ENCODE results near the gene MAGEF1. TPM values are rescaled to one million over a fixed set of nuclear protein-coding genes. Genes with fewer than 3 reads are reported as not detected.

The MAGEF1 gene, protein sequence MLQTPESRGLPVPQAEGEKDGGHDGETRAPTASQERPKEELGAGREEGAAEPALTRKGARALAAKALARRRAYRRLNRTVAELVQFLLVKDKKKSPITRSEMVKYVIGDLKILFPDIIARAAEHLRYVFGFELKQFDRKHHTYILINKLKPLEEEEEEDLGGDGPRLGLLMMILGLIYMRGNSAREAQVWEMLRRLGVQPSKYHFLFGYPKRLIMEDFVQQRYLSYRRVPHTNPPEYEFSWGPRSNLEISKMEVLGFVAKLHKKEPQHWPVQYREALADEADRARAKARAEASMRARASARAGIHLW
- 51.8 and 55.4 TPM in 2 replicates for total RNA-seq (2014; rRNA removed; shearing (Covaris generic))

GRCh38 chr3:184711493-184712247, at the start of gene MAGEF1:
MAGEF1 (minus strand) TSS chr3:184712064; CDS start chr3:184711821, 243 bp downstream.
- peak; percentile 79 for DNase-seq (ENCODE audit: low spot score)

DNA sequence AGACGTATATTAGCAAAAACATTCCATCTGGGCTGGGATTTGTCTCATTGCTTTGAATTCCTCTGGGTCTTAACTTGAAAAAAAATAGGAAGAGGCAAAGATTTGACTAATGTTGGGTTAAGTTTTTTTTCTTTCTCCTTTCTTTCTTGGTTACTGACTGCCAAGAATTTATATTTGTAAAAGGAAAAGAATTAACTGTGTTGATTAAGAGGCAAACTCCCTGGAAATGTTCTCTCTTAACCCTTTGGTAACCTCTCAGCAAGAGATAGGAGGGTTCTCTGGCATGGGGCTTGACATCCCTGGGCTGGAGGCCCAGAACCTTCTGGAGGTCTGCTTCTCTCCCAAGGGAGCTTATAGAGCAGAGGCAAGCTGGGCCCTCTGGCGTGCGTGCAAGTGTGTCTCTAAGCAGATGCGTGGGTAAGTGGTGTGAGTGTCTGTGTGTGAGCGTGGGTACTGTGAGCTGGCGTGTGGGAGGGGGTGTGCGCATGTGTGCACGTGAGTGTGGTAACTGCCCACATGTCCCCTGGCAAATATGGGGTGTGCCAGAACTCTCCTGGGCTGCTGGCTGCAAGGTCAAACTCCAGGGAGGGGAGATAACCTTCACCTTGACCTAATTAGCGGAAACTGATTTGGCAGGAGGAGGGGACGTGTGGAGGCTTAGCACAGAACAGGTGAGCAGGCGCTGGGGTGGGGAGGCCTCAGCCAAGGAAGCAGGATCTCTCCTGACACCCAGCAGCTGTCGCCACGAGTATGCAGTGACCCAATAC, 49.4 kb upstream of the MAGEF1 start:
- DNase-seq (ENCODE audit: low spot score) = no peak

DNA sequence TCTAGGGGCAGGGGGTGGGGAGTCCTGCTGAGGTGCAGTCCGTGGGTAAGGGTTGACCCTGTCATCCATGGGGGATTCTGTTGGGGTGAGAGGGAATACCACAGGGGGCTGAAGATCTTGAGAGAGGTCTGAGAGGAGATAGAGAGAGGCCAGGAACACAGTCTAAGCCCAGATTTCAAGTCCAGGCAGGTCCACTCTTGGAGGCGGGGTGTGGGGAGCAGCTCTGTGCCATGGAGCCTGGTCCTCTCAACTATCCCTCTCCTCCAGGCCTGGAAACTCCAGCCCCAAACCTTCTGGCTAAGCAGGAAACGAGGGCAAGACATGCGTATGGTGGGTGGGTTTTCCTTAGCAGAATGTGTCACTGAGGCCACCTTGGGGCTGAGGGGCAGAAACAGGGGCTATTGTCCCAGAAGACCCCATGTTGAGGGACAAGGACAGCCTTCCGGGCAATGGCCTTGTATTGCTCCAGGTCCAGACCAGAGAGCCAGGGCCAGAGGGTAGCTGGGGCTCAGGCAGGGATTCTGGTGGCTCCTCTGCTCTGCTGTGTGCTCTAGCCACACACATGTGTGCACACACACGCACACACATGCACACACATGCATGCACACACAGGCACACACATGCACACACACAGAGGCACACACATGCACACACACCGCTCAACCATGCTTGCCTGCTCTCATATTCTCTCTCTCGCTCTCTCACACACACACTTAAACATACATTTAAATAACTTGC, 48.6 kb upstream of the MAGEF1 start:
- DNase-seq (ENCODE audit: low spot score) = no peak

GRCh38 chr3:184759666-184760200, 47.9 kb upstream of the MAGEF1 start:
- no peak for DNase-seq (ENCODE audit: low spot score)

GRCh38 chr3:184758056-184758455, 46.2 kb upstream of the MAGEF1 start:
- no peak for DNase-seq (ENCODE audit: low spot score)

GRCh38 chr3:184757022-184757651, 45.3 kb upstream of the MAGEF1 start:
- no peak for DNase-seq (ENCODE audit: low spot score)

DNA sequence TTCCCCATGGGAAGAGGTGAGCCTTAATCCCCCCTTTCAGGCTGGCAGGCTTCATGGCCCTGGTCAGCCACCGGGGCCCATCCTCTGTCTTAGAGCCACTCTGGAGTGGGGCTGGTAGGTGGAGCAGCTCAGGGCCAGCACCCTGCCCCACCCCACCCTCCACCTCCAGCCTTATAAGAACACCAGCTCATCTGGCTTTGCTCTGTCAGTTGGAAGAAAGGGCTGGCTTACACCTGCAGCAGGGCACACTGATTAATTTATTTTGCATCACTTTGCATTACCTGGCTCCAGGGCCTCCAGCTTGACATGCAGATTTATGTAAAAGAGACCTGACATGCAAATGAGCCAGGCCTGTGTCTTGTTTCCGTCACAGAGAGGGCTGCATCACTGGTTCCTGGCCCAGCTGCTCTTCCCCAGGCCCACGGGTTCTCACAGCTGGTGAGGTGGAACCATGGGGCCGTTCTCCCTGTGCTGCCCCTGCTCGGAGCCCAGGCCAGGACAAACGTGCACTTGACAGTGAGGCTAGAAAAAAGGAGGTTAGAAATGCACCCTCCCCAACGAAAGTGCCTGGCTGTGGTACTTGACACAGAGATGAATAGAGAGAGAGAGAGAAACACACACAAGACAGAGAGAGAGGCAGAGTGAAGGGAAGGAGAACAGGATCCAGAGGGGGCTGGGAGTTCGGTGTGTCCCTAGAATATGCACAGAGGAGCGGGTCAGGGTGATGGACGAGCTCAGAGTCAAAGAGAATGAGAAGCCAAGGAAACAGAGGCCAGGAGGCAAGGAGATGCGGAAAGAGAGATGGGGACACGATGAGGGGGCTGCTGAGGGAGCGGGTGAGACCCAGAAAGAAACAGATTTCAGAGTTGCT, 44.5 kb upstream of the MAGEF1 start:
- no peak for DNase-seq (ENCODE audit: low spot score)

DNA sequence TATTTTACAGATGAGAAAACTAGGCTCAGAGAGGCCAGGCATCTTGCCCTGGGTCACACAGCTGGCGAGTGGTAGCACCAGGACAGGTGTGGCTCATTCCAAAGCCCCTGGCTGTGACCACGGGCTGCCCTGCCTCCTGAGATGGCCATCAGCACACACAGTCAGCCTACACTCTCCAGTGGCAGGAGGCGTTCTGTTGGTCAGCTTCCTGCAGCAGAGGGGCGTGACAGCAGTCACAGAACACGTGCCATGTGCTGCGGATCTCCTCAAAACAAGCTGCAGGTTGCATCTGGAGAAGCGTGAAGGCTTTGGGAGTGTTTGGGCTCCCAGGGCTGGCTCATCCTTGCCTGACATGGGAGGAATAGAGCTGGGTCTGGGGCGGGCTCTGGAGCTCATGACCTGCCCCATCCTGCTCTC, 43.5 kb upstream of the MAGEF1 start:
- DNase-seq (ENCODE audit: low spot score) = no peak

- no peak for DNase-seq (ENCODE audit: low spot score)
These were observed 40.5 kb upstream of the MAGEF1 start for GRCh38 chr3:184752361-184752760.

DNA sequence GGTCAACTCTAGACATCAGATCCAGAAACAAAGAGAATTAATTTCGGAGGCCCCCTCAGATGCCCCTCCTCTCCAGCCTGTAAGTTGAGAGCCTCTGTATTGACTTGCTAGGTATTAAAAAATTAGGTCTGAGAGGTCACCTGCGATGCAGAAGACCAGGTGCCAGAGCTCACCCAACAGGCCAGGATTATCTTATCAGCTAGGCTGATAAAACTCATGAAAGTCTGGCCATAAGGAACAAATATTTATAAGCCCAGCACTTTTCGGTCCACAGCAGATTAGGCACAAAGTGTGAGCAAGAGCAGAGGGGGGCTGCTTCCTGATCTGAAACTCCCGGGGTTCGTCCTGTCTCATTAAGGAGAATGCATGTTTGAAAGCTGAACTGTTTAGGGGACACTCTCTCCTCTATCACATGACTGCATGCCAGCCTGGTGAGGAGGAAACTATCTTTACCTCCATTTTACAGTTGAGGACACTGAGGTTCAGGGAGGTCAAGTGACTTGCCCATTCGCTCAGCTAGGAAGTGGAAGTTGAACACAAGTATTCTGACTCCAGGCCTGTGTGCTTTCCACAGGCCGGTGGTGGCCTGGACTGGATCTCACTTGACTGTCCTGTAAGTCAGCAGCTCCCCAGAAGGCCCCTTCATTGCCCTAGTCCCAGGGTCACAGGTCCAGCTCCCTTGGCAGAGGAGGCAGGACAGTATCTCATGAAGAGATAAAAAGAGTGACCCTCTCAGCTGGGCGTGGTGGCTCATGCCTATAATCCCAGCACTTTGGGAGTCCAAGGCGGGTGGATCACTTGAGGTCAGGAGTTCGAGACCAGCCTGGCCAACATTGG, 39.6 kb upstream of the MAGEF1 start:
- DNase-seq (ENCODE audit: low spot score) = no peak

- no peak for DNase-seq (ENCODE audit: low spot score)
These were observed 38.7 kb upstream of the MAGEF1 start for GRCh38 chr3:184750349-184751083.

- DNase-seq (ENCODE audit: low spot score) = no peak
These were observed 37.4 kb upstream of the MAGEF1 start for GRCh38 chr3:184749168-184749744.

DNA sequence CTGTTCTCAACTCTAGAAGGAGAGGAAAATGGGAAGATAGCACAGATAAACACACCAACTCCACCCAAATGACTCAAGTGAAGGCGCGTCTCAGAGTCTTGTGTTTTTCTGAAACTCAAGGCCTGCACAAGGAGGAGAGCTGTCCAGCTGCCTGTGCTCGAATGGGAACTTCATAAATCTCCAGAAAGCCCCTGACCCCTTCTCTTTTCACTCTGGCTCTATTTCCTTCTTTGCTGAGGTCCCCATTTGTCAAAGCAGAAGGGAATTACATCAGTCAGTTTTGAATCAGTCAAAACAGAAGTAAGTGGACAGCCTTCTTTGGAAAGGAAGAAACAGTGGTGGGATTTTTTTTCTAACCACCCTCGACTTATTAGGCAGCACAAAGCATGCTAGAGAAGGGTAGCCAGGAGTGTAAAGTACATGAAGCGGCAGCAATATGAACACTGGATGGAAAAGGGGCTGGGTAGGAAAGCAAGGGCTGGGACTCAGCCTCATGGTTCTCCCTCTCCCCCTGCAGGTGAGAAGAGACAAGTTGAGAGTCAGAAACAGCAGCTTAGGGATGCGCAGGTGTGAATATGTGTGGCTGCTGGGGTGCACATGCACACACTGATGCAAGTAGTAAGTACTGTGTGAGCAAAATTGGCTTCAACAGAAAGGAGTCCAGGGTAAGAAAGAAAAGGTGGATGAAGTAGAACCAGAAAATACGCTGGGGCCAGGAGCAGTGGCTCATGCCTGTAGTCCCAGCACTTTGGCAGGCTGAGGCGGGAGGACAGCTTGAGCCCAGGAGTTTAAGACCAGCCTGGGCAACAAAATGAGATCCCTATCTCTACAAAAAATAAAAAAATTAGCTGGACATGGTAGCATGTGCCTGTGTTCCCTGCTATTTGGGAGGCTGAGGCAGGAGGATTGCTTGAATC, 36.6 kb upstream of the MAGEF1 start:
- DNase-seq (ENCODE audit: low spot score) = no peak

DNA sequence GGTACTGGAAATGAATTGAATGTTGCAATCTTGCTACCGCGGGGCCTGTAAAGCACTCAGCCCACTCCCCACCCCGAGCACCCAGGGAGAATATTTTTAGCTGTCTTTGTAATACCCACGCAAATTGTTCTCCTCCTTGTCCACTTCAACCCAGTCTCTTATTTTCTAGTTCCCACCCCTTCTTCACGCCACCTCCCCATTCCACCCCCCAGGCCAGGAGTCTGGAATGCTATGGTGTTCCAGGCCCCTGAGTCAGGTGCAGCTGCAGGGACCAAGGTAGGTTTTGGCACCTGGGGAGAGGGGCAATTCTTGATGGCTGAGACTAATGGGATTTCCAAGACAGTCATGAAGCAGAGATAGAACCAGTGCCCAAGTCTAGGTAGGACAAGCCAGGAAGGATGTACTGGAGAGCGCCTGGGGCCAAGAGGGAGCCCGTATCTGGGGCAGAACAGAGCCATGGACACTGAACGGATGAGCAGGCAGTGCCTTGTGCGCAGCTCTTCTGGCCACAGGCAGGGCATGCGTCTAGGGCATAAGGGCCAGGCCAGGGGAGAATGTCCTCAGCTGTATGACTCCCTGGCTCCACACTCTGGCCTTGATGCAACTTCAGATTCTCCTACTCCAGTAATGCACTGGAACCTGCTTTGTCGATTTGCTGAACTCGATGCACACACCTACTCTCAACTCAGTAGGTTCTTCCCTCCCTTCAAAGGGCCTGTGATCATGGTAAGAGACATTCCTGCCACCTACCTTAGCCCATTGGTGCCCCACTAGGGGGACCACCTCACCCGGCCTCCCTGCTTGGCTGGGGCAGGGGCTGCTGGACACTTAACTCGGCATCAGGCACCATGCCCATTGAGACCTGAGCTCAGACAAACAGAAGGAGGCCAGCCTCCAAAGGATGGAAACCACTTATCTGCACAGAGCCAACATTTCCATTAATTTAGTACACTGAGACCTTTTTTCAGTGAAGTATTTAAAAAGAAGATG, 34.6 kb upstream of the MAGEF1 start:
- DNase-seq (ENCODE audit: low spot score) = no peak

DNA sequence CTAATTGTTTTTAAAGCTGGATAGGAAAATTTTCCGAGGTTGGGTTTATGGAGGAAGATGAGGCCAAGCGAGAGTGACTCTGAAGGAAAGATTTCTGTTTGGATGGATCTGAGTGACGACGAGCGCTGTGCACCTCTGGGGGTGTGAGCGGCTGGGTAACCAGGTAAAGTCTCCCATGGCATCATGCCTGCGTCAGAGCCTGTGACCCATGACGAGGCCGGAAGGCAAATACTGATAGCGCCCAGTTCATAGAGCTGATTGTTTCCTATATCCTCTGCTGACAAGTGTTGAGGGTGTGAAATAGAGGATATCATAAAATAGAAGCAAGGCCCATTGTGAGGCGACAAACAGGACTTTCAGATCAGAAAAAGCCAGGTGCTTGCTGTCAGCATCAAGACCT, 33.7 kb upstream of the MAGEF1 start:
- no peak for DNase-seq (ENCODE audit: low spot score)

GRCh38 chr3:184743248-184743647, 31.4 kb upstream of the MAGEF1 start:
- no peak for DNase-seq (ENCODE audit: low spot score)
